GM12801 (cell line): ENCODE data around the gene GTPBP3.

ENCODE experiments used
- CTCF ChIP-seq: IDR thresholded peaks from one replicate; pipeline ENCODE4 v1.5.1; 2011; ENCODE audit warnings: control low read depth; ENCODE audit not compliant: insufficient read length; ENCODE audit errors: extremely low read depth

Gene GTPBP3

DNA sequence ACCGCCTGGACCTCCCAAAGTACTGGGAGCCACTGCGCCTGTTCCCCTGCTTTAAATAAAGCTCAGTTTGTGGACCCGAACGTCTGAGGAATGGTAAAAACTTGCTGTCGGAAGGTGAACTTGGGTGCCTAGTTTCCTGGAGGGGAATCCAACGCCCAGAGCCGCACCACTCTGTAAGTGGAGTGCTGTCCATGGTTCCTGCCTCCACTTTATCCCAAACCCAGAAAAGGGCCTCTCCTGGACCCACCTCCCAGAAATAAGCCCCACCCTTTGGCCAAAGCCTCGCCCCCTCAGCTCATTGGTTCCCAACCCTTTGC lies 5.0 kb upstream of the GTPBP3 start:
- no peak for TF ChIP-seq CTCF

DNA sequence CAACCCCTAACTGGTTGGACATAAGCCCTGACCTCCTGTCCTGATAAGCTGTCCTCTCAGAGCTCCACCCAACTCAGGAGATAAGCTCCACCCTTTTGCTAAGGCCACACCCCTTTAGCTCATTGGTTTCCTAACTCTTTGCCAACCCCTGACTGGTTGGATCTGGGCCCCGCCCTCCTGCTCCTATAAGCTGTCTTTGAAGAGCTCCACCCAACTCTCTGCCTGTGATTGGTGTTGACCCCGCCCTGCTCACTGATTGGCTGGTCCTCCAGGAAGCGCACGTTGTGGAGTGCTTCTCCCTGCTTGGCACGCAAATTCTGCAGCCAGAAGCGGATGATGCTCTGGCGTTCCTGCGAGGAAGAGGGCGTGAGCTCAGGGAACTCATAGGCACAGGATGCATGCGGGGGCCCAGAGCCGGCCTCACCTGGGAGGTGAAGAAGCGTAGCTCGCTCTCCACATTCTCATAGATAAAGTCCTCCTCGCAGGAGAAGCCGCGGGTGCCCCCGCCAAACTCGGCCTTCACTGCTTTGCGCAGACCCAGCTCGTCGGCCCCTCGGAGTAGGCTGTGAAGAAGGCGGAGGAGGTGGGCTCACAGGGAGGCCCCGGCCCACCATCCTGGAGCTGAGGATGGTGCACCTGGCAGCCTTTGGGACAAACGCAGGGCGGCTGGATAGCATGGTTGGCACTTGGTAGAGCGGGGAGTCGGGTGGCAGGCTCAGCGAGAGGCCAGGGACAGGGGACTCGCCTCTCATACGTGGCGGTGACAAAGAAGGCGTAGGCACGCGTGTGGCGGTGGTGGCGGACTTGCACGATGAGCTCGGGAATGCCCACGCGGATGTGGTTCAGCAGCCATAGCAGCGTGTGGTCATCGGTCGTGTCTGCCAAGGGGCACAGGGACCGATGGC lies 4.4 kb upstream of the GTPBP3 start:
- TF ChIP-seq CTCF = no peak

DNA sequence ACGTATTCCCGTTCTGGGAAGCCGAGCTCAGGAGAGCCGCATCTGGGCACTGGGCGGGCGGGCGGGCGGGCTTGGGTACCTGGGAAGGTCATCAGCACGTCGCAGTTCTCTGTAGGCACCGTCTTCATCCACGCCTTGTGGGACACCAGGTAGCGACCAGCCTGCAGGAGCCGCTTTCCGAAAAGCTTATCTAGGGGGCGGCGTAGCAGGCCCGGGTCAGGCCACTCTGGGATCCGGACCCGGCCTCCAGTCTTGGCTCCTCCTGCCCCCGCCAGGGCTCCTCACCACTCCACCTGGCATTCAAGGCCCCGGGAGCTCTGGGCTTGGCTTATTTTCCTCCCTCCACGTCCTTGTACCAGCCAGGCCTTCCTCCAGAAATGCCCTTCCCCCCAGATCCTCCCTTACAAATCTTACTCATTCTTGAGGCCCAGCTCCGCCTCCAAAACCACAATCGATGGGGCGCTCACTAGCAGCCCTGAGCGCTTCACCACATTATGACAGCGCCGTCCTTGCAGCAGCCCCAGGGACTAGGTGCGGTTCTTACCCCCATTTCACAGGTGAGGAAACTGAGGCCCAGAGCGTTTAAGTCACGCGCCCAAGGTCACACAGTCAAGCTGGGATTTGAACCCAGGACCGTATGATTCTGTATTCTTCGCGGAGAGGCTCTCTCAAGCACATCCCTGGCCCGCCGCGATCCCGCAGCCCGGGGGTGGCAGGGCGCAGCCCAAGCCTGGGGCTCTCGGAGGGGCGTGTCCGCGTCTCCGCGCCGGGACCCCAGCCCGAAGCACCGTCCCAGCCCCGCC lies 3.5 kb upstream of the GTPBP3 start:
- TF ChIP-seq CTCF = no peak

DNA sequence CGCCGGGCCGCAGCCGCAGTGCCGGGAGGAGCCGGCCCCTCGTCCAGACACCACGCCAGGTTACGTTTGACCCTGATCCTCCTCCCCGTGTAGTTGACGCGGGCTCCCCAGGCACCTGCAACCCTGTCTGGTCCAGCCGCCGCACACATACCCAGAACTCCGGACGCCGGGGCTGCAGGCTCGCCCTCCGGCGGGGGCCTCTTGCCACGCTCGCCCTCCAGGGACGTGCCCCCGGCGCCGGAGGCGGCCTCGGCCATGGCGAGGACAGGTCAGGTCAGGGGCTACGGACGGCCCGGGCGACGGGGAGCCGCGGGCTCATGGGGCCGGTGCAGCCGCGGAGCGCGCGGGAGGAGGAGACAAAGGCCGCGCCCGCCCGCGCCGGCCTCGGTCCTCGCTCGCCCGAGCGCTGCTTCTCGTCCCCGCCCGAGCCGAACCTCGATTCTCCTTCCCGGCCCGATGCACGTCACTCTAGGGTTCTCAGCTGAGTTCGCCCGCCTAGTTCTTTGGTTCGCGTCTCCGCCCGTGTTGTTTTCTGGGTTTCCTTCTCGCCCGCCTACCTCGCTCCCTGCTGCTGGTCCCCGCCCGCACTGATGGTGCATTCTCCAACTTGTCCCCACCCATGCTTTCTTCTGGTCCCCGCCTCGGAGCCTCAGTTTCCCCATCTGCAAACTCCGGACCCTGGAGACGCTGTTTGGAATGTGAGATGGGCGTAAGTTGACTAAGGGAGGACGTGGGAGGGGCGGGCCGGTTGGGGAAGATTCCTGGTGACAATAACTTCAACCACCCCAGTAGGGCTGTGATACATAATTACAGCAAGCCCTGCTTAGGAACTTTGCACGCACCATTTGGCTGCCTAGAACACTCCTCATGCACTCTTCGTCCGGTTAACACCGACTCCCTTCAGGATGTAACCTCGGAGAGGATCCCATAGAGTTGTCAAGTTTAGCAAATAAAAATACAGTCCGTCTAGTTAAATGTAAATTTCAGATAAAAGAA lies 2.6 kb upstream of the GTPBP3 start, which contains the start of gene ANO8:
ANO8 (minus strand) TSS at position 442 of the 996 bp plus-strand sequence; CDS start at position 257, 185 bp downstream.
- no peak for TF ChIP-seq CTCF

DNA sequence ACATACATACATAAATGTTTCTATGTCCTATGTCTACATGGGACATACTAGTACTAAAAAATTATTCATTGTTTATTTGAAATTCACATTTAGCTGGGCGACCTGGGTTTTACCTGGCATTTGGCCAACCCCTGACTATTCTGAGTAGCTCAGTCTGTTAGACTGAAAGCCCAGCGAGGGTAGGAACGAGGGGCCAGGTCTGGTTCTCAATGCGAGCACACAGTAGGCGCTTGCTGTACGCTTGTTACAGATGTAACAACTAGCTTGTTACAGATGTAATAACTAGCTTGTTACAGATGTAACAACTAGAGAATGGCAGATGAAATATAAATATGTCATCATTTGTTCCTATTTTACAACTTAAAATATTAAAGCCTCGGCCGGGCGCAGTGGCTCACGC lies 1.8 kb upstream of the GTPBP3 start:
- no peak for TF ChIP-seq CTCF

GRCh38 chr19:17337675-17338432 lies 501 bp downstream of the GTPBP3 start:
- no peak for TF ChIP-seq CTCF
